Gastroesophageal sphincter (tissue), 4 donors: ENCODE results near the gene MAP7. TPM values are rescaled to one million over a fixed set of nuclear protein-coding genes. Genes with fewer than 3 reads are reported as not detected.

ENCODE experiments used
- ATAC-seq: fragments of 150-250 bp; one replicate; pipeline ENCODE4 v1.9.1; 2016; ENCODE audit warnings: mild to moderate bottlenecking, moderate library complexity
- H3K27ac ChIP-seq, 4 donors: fragments of 200-600 bp; sonication (generic) in 3 of 4; 1 replicate in 3 of 4; 2 replicates in 1 of 4; pipeline ENCODE4 v1.5.1; 2016 to 2019
- H3K27me3 ChIP-seq: fragments of 200-600 bp; sonication (generic); one replicate; pipeline ENCODE4 v1.5.1; 2019
- H3K36me3 ChIP-seq, 2 donors: fragments of 200-600 bp; sonication (generic); one replicate each; pipeline ENCODE4 v1.5.1; 2019; ENCODE audit warnings: control low read depth in 1 of 2
- H3K4me1 ChIP-seq, 3 donors: fragments of 200-600 bp; sonication (generic); 1 replicate in 2 of 3; 2 replicates in 1 of 3; pipeline ENCODE4 v1.5.1; 2016 to 2019; ENCODE audit warnings: control low read depth in 2 of 3
- H3K4me3 ChIP-seq, 2 donors: fragments of 200-600 bp; sonication (generic); one replicate each; pipeline ENCODE4 v1.5.1; 2019; ENCODE audit warnings: mild to moderate bottlenecking in 1 of 2, moderate library complexity in 1 of 2
- H3K9me3 ChIP-seq, 3 donors: fragments of 200-600 bp; sonication (generic); one replicate each; pipeline ENCODE4 v1.5.1; 2017 to 2019; ENCODE audit warnings: control low read depth in 2 of 3
- EP300 ChIP-seq: sonication (generic); formaldehyde crosslinking; IDR thresholded peaks from one replicate; pipeline ENCODE4 v1.6.1; 2017; ENCODE audit warnings: antibody characterized with exemption, mild to moderate bottlenecking
- POLR2A ChIP-seq, 2 donors: fragments of 450-650 bp; IDR thresholded peaks; one replicate each; pipeline ENCODE4 v1.6.1; 2017; ENCODE audit warnings: antibody characterized with exemption in 2 of 2, mild to moderate bottlenecking in 2 of 2, moderate library complexity in 1 of 2
- POLR2AphosphoS5 ChIP-seq: sonication (generic); formaldehyde crosslinking; IDR thresholded peaks from one replicate; pipeline ENCODE4 v1.6.1; 2017; ENCODE audit warnings: antibody characterized with exemption
- WGBS, 2 donors: methylation state at CpG; one replicate each; pipeline ENCODE4 v1.1.5; 2018; ENCODE audit warnings: low coverage in 1 of 2; 5-methylcytosine and 5-hydroxymethylcytosine counted together
- total RNA-seq, 4 donors: library from RNA; depleted of rRNA; stranded (reverse); fragments of >200 nt; gene quantifications; one replicate each; pipeline ENCODE4 v1.1.0, GENCODE V29; 2016
- TF ChIP-seq, protein P1 (sequence below), 4 experiments: fragments of 200-600 bp in 2 of 4; fragments of 450-650 bp in 2 of 4; sonication (generic) in 1 of 4; IDR thresholded peaks; one replicate each; pipeline ENCODE4 v1.5.1; 2017 to 2019; ENCODE audit warnings: antibody characterized with exemption in 4 of 4, mild to moderate bottlenecking in 2 of 4, moderate library complexity in 2 of 4

Gene MAP7
- total RNA-seq, 4 donors from 2014 or later, result 1.1 to 6.7 (median 4.3) TPM

DNA sequence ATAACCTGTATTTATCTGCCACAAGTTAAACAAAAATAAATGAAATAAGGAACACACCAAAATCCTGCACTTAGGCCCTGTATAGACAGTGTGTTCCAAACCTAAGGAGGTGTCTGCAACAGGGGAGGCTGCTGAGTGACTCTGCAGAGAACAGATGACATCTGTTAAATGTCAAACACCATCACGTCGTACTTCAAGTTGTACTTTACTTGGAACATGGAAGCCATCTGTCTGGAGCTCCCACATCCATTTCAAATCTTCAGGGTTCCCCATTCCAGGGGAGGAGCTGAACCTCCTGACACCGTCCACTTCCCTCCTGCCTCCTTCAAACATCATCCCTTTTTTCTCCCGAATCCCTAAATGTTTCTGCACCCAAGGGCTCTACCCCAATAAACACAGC is 1.8 kb upstream of the MAP7 start:
- H3K27ac ChIP-seq, result no peak overlapping the region
- 43 to 47% methylated on average over 4 of the region's 4 CpGs for WGBS, 2 donors
- H3K9me3 ChIP-seq, result no peaks in the 10 kb centered on the region
- H3K27me3 ChIP-seq, result peaks cover 60% of the 10 kb centered on the region
- peaks cover 0 to 18% (median 11%) of the 10 kb centered on the region in 3 donors for H3K4me1 ChIP-seq
- TF ChIP-seq EP300, result no peak
- TF ChIP-seq POLR2A (IDR thresholded peaks at IDR 0.05), result no peak
- no peak for TF ChIP-seq POLR2AphosphoS5
- TF ChIP-seq, protein P1, sequence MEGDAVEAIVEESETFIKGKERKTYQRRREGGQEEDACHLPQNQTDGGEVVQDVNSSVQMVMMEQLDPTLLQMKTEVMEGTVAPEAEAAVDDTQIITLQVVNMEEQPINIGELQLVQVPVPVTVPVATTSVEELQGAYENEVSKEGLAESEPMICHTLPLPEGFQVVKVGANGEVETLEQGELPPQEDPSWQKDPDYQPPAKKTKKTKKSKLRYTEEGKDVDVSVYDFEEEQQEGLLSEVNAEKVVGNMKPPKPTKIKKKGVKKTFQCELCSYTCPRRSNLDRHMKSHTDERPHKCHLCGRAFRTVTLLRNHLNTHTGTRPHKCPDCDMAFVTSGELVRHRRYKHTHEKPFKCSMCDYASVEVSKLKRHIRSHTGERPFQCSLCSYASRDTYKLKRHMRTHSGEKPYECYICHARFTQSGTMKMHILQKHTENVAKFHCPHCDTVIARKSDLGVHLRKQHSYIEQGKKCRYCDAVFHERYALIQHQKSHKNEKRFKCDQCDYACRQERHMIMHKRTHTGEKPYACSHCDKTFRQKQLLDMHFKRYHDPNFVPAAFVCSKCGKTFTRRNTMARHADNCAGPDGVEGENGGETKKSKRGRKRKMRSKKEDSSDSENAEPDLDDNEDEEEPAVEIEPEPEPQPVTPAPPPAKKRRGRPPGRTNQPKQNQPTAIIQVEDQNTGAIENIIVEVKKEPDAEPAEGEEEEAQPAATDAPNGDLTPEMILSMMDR (IDR thresholded peaks at IDR 0.05), result no peak
- H3K36me3 ChIP-seq, result peaks cover 0 to 21% of the 10 kb centered on the region in 2 donors
- no peak overlapping the region for H3K4me3 ChIP-seq
- no peak for ATAC-seq

- ATAC-seq, result no peak
- H3K27me3 ChIP-seq, result peaks cover 65% of the 10 kb centered on the region
- 53 to 100% methylated on average over 1 to 8 of the region's 8 CpGs for WGBS, 2 donors
- H3K4me3 ChIP-seq, result no peak overlapping the region
- H3K36me3 ChIP-seq, result peaks cover 0 to 11% of the 10 kb centered on the region in 2 donors
- TF ChIP-seq, protein P1 (IDR thresholded peaks at IDR 0.05), result no peak
- TF ChIP-seq POLR2AphosphoS5 (no peak), POLR2A (IDR thresholded peaks at IDR 0.05) (no peak), EP300 (no peak)
- H3K27ac ChIP-seq, result no peak overlapping the region
- no peaks in the 10 kb centered on the region for H3K9me3 ChIP-seq
- H3K4me1 ChIP-seq, result peaks cover 0 to 18% (median 11%) of the 10 kb centered on the region in 3 donors
Observed at GRCh38 chr6:136551103-136551502, 881 bp upstream of the MAP7 start.

GRCh38 chr6:136550045-136550329 is 235 bp downstream of the MAP7 start:
- no peaks in the 10 kb centered on the region for H3K9me3 ChIP-seq
- H3K36me3 ChIP-seq, result no peaks in the 10 kb centered on the region
- peak overlapping the region in 1 of 4 donors; percentile 57 for H3K27ac ChIP-seq
- TF ChIP-seq POLR2A (IDR thresholded peaks at IDR 0.05) (no peak), POLR2AphosphoS5 (no peak), EP300 (no peak)
- TF ChIP-seq, protein P1 (IDR thresholded peaks at IDR 0.05), result no peak
- ATAC-seq, result peak; percentile 70
- H3K4me1 ChIP-seq, result peaks cover 0 to 18% (median 11%) of the 10 kb centered on the region in 3 donors
- WGBS, 2 donors, result no CpG with 5 or more reads among the region's 46 CpGs
- H3K4me3 ChIP-seq, result peak overlapping the region; percentile 58 to 75
- peaks cover 62% of the 10 kb centered on the region for H3K27me3 ChIP-seq

DNA sequence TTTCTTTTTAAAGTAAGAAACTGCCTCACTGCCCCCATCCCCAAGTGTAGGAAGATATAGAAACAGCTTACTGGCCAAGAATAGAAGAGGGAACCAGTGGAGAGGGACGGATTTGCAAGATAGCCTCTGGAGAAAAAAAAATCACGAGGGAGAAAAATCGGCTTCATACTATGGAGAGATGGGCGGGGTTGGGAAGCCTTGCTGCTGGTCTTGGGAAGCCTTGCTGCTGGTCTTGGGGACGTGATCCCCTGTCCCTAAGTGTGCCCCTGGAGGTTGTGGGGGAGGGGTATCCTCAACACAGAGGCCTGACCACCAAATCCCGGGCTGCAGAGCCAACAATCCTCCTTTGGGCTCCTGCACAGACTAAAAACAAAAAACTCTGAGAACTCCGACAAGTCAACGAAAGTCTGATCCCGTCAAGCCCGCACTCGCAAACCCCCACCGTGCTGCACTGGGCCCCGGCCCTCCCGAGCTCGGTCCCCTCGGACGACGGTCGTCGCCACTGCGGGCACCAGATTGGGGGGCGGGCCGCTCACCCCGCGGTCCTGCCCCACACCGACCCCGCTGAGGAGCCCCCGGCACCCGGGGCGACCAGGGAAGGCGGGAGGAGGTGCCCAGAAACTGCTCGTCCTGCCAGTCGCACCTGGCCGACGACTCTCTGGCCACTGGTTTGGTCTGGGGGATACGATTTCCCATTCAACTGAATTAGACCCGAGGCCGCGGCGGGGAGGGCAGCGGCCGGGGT is 750 bp downstream of the MAP7 start:
- Histone ChIP-seq H3K4me1 (peaks cover 0 to 18% (median 11%) of the 10 kb centered on the region in 3 donors), H3K27ac (peak overlapping the region in 1 of 4 donors; percentile 57), H3K36me3 (no peaks in the 10 kb centered on the region), H3K9me3 (no peaks in the 10 kb centered on the region), H3K27me3 (peaks cover 57% of the 10 kb centered on the region), H3K4me3 (peak overlapping the region; percentile 58 to 75)
- 12 to 18% methylated on average over 5 to 6 of the region's 42 CpGs for WGBS, 2 donors
- ATAC-seq, result peak; percentile 5
- TF ChIP-seq POLR2AphosphoS5 (no peak), EP300 (no peak), POLR2A (IDR thresholded peaks at IDR 0.05) (no peak)
- TF ChIP-seq, protein P1 (IDR thresholded peaks at IDR 0.05), result no peak
